Measurements from ENCODE around the gene RAB40B. TPM values are rescaled to one million over a fixed set of nuclear protein-coding genes. Genes with fewer than 3 reads are reported as not detected.
A peak's percentile ranks its signal among the peaks of the same experiment; 100 is the strongest.
"Not testable (repeated sequence)": the region's sequence is repeated elsewhere in the genome, so short reads cannot be mapped to it uniquely, and the experiment has no call there.

Gene RAB40B, protein sequence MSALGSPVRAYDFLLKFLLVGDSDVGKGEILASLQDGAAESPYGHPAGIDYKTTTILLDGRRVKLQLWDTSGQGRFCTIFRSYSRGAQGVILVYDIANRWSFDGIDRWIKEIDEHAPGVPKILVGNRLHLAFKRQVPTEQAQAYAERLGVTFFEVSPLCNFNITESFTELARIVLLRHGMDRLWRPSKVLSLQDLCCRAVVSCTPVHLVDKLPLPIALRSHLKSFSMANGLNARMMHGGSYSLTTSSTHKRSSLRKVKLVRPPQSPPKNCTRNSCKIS
- 10 to 100 TPM in 1 of 2 donors, 1 to 10 TPM in 1; 6.8 to 10.2 TPM for total RNA-seq
- polyA plus RNA-seq (ENCODE audit: insufficient read length in 6 of 6): 10 to 100 TPM; 18.6 to 25.7 (median 19.9) TPM
- long read RNA-seq, donor 1, transcript RAB40B-206 (6 exons, 3,859 nt): major isoform, 15 of 31 reads
- long read RNA-seq, donor 1, transcript RAB40B-211 (1 exons, 2,522 nt): minor isoform, 12 of 31 reads
- long read RNA-seq, donor 1, partial matches to known transcripts: 0 of 31 reads
- long read RNA-seq, donor 1, other reads (novel, unspliced or antisense): 0 of 31 reads
- long read RNA-seq, donor 2, transcript RAB40B-211 (1 exons, 2,522 nt): major isoform, 14 of 31 reads
- long read RNA-seq, donor 2, transcript RAB40B-206 (6 exons, 3,859 nt): minor isoform, 12 of 31 reads
- long read RNA-seq, donor 2, partial matches to known transcripts: 0 of 31 reads
- long read RNA-seq, donor 2, other reads (novel, unspliced or antisense): 0 of 31 reads
- long read RNA-seq, donor 3, transcript RAB40B-211 (1 exons, 2,522 nt): major isoform, 8 of 13 reads
- long read RNA-seq, donor 3, partial matches to known transcripts: 0 of 13 reads
- long read RNA-seq, donor 3, other reads (novel, unspliced or antisense): 0 of 13 reads
- long read RNA-seq, donor 4, partial matches to known transcripts: 0 of 3 reads
- long read RNA-seq, donor 4, other reads (novel, unspliced or antisense): 0 of 3 reads
- long read RNA-seq, donor 5, transcript RAB40B-206 (6 exons, 3,859 nt): major isoform, 11 of 25 reads
- long read RNA-seq, donor 5, transcript RAB40B-211 (1 exons, 2,522 nt): major isoform, 11 of 25 reads
- long read RNA-seq, donor 5, partial matches to known transcripts: 0 of 25 reads
- long read RNA-seq, donor 5, other reads (novel, unspliced or antisense): 0 of 25 reads
- long read RNA-seq, donor 6, transcript RAB40B-206 (6 exons, 3,859 nt): major isoform, 8 of 17 reads
- long read RNA-seq, donor 6, transcript RAB40B-211 (1 exons, 2,522 nt): minor isoform, 7 of 17 reads
- long read RNA-seq, donor 6, partial matches to known transcripts: 0 of 17 reads
- long read RNA-seq, donor 6, other reads (novel, unspliced or antisense): 0 of 17 reads
- long read RNA-seq, donor 7, transcript RAB40B-206 (6 exons, 3,859 nt): major isoform, 6 of 8 reads
- long read RNA-seq, donor 7, partial matches to known transcripts: 0 of 8 reads
- long read RNA-seq, donor 7, other reads (novel, unspliced or antisense): 0 of 8 reads
- long read RNA-seq, donor 8, transcript RAB40B-206 (6 exons, 3,859 nt): major isoform, 13 of 30 reads
- long read RNA-seq, donor 8, transcript RAB40B-211 (1 exons, 2,522 nt): minor isoform, 8 of 30 reads
- long read RNA-seq, donor 8, partial matches to known transcripts: 8 of 30 reads
- long read RNA-seq, donor 8, other reads (novel, unspliced or antisense): 0 of 30 reads
- long read RNA-seq, donor 9, partial matches to known transcripts: 0 of 1 reads
- long read RNA-seq, donor 9, other reads (novel, unspliced or antisense): 0 of 1 reads
- long read RNA-seq, donor 10, partial matches to known transcripts: 2 of 7 reads
- long read RNA-seq, donor 10, other reads (novel, unspliced or antisense): 1 of 7 reads
- long read RNA-seq, donor 11: 0 reads
- long read RNA-seq, donor 12, transcript RAB40B-206 (6 exons, 3,859 nt): major isoform, 12 of 18 reads
- long read RNA-seq, donor 12, partial matches to known transcripts: 0 of 18 reads
- long read RNA-seq, donor 12, other reads (novel, unspliced or antisense): 0 of 18 reads

GRCh38 chr17:82698065-82698973, at the start of gene RAB40B:
RAB40B (minus strand) TSS chr17:82698698; CDS start chr17:82698596, 102 bp downstream.
- peak; percentile 99 for ATAC-seq
- intact Hi-C loops (cut with DNase I): no loop called here
- TF ChIP-seq, protein P1, sequence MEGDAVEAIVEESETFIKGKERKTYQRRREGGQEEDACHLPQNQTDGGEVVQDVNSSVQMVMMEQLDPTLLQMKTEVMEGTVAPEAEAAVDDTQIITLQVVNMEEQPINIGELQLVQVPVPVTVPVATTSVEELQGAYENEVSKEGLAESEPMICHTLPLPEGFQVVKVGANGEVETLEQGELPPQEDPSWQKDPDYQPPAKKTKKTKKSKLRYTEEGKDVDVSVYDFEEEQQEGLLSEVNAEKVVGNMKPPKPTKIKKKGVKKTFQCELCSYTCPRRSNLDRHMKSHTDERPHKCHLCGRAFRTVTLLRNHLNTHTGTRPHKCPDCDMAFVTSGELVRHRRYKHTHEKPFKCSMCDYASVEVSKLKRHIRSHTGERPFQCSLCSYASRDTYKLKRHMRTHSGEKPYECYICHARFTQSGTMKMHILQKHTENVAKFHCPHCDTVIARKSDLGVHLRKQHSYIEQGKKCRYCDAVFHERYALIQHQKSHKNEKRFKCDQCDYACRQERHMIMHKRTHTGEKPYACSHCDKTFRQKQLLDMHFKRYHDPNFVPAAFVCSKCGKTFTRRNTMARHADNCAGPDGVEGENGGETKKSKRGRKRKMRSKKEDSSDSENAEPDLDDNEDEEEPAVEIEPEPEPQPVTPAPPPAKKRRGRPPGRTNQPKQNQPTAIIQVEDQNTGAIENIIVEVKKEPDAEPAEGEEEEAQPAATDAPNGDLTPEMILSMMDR (IDR thresholded peaks at IDR 0.05): no peak
- H3K9me3 ChIP-seq: peaks cover 0 to 14% of the 10 kb centered on the region in 2 donors
- peaks cover 0 to 23% of the 10 kb centered on the region in 2 donors for H3K27me3 ChIP-seq
- peak; percentile 96 to 99 (median 98) for DNase-seq
- H3K27ac ChIP-seq: no peak within 1 kb of the TSS
- peak within 1 kb of the TSS; percentile 63 to 67 for H3K4me3 ChIP-seq
- peaks cover 5 to 22% of the 10 kb centered on the region in 2 donors for H3K4me1 ChIP-seq
- H3K36me3 ChIP-seq: no peaks in the 10 kb centered on the region

GRCh38 chr17:82745524-82745923, 47.0 kb upstream of the RAB40B start:
- intact Hi-C loops (cut with DNase I): no loop called here
- peaks cover 0 to 3% of the 10 kb centered on the region in 2 donors for H3K27me3 ChIP-seq
- DNase-seq (no peak), ATAC-seq (peak; percentile 72)
- H3K27ac ChIP-seq: no peak overlapping the region
- peaks cover 0 to 26% of the 10 kb centered on the region in 2 donors for H3K36me3 ChIP-seq
- H3K4me3 ChIP-seq: no peak overlapping the region
- TF ChIP-seq, protein P1 (IDR thresholded peaks at IDR 0.05): no peak
- H3K9me3 ChIP-seq: peaks cover 0 to 11% of the 10 kb centered on the region in 2 donors
- H3K4me1 ChIP-seq: no peaks in the 10 kb centered on the region

DNA sequence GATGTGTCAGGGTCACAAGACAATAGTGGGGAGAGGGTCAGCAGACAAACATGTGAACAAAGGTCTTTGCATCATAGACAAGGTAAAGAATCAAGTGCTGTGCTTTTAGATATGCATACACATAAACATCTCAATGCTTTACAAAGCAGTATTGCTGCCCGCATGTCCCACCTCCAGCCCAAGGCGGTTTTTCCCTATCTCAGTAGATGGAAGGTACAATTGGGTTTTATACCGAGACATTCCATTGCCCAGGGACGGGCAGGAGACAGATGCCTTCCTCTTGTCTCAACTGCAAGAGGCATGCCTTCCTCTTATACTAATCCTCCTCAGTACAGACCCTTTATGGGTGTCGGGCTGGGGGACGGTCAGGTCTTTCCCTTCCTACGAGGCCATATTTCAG, 46.2 kb upstream of the RAB40B start:
- ATAC-seq; intact Hi-C loops (cut with DNase I); H3K4me1 ChIP-seq; DNase-seq; H3K27me3 ChIP-seq; H3K4me3 ChIP-seq; H3K27ac ChIP-seq: not testable (repeated sequence)
- Histone ChIP-seq H3K36me3 (peaks cover 0 to 33% of the 10 kb centered on the region in 2 donors), H3K9me3 (peaks cover 0 to 14% of the 10 kb centered on the region in 2 donors)

DNA sequence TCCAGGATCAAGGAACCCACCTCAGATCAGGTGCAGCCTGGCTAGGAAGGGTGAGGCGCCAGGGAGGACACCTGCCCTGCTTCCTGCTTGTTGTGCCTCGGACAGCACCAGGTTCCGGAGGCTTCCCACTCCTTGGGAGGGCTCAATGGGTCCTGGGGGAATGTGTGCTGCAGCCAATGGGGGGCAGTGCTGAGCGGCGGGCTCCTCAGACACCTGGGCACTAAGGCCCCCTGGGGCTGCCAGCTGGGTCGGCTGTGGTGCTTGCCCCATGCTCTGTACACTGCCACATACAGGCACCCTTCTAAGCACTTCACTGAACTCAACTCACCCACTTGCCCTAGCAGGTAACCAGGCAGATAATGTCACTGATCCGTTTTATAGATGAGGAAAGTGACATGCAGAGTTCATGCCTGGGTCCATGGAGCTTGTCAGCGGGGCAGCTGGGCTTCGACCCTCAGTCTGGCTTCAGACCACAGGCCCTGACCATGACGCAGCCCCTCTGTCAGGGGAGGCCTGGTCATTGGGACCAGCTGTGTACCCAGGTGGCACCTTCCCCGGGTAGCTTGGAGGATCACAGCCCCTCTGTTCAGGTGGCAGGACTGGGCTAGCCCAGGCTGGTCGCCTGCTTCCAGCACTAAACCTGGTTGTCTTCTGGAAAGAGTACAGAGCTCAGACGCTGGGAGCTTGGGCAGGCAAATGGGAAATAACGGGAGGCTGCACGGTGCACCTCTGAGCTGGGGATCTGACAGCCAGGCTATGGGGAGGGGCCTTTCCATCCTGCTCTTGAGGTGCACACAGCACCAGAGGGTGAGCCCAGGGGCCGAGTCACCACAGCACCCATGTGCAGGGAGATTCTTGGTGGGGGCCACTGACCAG, 45.1 kb upstream of the RAB40B start:
- ATAC-seq: no peak
- H3K9me3 ChIP-seq: peaks cover 0 to 14% of the 10 kb centered on the region in 2 donors
- no peak overlapping the region for H3K27ac ChIP-seq
- H3K4me3 ChIP-seq: no peak overlapping the region
- H3K4me1 ChIP-seq: no peaks in the 10 kb centered on the region
- intact Hi-C loops (cut with DNase I): no loop called here
- H3K27me3 ChIP-seq: no peaks in the 10 kb centered on the region
- TF ChIP-seq, protein P1 (IDR thresholded peaks at IDR 0.05): no peak
- DNase-seq: peak in 1 of 4 donors; percentile 41
- H3K36me3 ChIP-seq: peaks cover 0 to 37% of the 10 kb centered on the region in 2 donors
